Measurements from ENCODE around the gene C3orf18.

GRCh38 chr3:50533316-50533715, 34.2 kb downstream of the C3orf18 start:
- TF ChIP-seq CTCF (IDR thresholded peaks at IDR 0.05), result no peak
- TF ChIP-seq POLR2A (IDR thresholded peaks at IDR 0.05), result no peak

Data from testis (tissue), 2 donors.